NOMO-1 (cell line): ENCODE data around the gene SH3D21.

Experiments
- DNase-seq, 2 experiments: peaks; one replicate each; lab custom pipeline; 2025; ENCODE audit not compliant: unreplicated experiment in 2 of 2; lab: John Stamatoyannopoulos, UW

Gene SH3D21

DNA sequence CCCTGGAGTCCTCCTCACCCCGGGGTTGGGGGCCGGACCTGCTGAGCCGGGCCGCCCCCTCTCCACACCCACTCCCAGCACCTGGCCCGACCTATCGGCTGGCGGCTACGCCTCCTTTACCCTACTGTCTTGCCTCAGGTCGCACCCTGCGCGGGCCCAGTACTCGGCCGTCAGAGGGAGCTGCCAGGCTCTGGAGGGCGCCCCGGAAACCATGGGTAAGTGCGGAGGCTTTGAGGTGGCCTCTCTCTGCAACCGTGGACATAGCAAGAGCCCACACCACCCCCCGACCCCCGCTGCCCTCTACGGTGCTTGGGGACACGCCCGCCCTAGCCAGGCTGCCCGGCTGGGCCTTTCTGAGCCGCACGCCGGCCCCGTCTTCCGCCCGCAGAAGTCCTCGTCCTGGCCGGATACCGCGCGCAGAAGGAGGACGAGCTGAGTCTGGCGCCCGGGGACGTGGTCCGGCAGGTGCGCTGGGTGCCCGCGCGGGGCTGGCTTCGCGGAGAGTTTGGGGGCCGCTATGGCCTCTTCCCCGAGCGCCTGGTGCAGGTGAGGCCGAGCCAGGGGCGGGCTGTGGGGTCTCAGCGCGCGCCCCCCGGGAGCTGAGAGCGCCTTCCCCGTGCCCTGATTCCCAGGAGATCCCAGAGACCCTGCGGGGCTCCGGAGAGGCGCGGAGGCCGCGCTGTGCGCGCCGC lies at the start of gene SH3D21:
TSS of gene SH3D21 (plus strand) at position 159 of the 692 bp plus-strand sequence. CDS start at position 212, 53 bp downstream.
- DNase-seq = no peak

- DNase-seq = no peak
Observed at GRCh38 chr1:36256558-36257374, 49.4 kb upstream of the SH3D21 start.

GRCh38 chr1:36257375-36257767 lies 48.8 kb upstream of the SH3D21 start:
- DNase-seq = no peak

DNA sequence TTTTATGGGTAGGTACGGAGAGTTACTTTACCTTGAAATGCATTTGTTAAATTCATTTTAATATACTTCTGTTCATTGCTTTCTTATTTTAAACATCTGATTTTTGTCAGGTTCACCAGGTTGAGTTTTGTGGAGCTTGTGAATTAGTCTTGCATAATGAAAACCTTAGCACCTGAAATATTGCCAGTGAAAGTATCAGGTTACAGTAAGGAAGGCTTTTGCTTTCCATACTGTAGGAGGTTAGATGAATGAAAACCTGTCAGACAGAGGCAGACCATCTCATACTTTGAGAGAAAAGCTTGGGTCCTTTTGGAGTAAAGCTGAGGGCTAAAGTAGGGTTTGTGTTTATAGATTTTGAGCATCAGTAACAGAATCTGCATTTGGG lies 47.2 kb upstream of the SH3D21 start:
- no peak for DNase-seq

DNA sequence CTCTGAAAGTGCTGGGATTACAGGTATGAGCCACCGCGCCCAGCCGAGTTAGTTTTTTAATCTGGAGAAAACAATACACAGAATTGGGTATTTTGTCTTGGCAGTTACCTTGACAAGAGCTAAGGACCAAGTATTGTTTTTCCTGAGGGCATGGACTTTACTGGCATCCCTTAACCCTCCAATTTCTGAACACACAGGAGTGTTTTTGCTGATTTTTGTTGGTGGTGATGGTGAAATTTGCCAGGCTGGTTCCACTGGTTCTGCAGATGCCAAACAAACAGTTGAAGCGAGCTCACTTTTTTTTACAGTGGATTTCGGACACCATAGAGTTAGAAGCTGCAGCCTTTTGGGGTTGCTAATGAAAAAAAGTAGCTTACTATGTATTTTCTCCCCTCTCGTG lies 37.2 kb upstream of the SH3D21 start:
- DNase-seq = no peak

DNA sequence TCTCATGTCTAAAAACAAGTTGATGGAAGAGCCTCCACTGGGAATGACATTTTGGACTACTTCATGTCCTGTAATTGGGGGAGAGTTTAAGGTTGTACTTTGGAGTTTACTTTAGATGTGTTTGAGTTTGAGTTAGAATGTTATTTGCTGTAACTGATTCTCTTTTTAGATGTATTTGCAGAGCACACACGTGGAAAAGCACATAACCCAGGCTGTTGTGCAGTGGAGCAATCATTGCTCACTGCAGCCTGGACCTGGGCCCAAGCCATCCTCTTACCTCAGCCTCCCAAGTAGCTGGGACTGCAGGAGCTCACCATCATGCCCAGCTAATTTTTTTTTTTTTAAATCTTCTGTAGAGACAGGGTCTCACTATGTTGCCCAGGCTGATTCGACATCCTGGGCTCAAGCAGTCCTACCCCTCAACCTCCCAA lies 36.7 kb upstream of the SH3D21 start:
- DNase-seq = no peak

DNA sequence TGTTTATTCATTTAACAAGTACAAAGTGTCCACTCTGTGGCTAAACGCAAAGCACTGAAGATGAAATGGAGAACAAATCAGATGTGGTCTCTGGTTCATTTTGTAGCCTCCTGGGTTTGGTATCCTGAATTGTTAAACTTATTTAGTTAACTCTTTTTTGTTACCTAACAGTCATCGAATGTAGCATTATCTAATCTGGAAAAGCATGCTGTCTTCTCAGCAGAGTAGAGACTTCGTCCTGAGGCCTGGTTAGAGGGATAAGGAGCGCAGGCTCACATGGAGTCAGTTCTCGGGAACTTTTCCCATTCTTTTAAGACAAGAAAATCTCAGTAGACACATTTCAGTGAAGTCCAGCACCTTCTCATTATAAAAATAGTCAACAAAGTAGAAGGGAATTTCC lies 33.1 kb upstream of the SH3D21 start:
- no peak for DNase-seq

- no peak for DNase-seq
Observed at GRCh38 chr1:36274201-36274600, 32.0 kb upstream of the SH3D21 start.

DNA sequence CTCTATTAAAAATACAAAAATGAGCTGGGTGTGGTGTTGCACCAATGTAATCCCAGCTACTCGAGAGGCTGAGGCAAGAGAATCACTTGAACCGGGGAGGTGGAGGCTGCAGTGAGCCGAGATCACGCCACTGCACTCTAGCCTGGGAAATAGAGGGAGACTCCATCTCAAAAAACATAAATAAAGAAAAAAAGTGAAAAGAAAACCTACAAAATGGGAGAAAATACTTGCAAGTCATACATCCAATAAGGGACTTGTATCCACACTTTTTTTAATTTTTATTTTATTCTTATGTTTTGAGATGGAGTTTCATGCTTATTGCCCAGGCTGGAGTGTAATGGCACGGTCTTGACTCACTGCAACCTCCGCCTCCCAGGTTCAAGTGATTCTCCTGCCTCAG lies 29.5 kb upstream of the SH3D21 start:
- no peak for DNase-seq

DNA sequence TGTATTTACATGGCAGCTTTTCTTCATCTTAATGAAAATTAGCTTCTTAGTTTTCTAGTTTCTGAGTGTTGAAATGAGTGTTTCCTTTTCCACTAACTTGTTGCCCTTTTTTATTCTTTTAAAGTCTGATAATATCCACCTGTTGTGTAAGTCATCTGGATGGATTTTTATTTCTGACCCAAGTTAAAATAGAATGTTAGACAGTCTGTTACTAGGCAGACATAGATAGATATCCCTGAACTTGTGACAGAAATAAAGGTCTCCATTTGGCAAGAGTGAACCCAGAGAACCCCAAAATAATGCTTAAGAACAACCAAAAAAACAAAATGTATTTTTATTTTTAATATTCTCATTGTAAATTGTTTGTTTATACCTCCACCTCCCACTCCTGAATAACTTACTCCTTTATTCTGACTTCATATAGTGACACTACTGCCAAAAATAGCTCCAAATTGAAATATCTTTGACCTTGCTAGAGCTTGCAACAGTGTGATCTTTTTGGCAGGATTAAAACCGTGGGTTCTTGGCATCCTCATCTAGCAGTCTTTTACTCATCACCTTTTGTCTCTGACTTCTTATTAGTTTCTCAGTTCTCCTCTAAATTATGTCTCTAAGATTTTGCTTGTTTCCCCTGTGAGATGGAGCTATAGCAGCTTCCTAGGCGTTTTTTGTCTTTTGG lies 26.9 kb upstream of the SH3D21 start:
- DNase-seq = no peak

DNA sequence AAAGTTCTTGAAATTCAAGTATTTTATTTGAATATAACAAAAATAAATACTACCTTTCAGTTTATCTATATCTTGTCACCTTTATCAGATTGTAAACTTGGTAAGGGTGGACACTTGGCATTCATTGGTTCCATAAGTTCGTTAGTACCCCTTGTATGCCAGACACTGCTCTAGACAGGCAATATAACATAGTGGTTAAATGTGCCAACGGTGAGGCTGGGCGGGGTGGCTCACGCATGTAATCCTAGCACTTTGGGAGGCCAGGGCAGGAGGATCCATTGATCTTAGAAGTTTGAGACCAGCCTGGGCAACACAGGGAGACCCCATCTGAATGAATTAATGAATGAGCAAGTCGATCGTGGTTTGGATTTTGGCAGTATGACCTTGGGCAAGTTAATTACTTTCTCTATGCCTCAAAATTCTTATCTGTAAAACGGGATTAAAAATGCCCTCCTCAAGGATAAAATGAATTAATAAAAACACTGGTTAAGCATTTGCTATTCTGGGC lies 26.3 kb upstream of the SH3D21 start:
- DNase-seq = no peak

DNA sequence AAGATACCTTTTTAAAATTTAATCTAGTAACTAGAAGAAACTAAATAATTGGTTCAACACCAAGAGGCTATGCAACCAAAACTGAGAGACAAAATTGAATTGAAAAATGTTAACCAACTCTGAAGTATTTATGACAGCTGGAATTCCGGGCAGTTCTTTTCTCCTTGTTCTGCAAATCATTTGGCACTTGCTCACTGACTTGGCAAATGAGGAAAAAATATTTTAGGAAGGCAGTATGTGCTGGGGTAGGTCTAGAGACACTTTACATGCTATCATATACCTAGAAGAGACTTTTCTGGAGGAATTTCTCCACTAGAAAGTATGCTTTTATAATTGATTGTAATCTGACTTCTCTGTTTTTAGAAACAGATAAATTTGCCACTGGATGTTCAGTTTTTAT lies 22.1 kb upstream of the SH3D21 start:
- DNase-seq = no peak

GRCh38 chr1:36284517-36284916 lies 21.7 kb upstream of the SH3D21 start:
- no peak for DNase-seq

DNA sequence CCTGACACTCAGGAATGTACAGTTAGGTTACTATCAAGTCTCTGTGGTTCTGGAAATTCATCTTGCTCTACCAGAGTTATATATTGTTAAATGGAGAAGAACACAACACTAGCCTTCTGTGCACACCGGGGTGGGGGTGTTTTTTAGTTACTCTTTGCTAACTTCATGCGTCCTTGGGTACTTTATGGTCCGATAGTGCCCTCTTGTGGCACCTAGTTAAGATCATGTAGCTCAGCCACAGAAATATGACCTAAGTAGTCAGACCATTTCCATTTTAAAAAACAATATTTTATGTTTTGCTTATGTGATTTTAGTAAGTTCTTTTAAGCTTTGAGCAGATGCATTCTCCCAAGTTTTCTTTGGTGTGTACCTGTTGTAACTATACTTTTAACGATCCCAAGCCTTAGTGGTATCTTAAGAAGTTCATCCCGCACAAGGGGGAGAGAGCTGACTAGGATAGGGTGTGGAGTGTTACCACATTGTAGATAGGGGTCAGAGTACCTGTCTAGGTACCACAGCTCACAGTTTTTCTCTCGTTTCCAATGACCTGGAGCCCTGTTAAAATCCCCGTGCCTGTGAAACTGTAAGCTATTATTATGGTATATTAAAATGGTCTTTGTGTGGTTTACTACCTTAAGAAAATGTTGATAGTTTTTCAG lies 20.6 kb upstream of the SH3D21 start:
- peak; percentile 57 to 74 for DNase-seq

DNA sequence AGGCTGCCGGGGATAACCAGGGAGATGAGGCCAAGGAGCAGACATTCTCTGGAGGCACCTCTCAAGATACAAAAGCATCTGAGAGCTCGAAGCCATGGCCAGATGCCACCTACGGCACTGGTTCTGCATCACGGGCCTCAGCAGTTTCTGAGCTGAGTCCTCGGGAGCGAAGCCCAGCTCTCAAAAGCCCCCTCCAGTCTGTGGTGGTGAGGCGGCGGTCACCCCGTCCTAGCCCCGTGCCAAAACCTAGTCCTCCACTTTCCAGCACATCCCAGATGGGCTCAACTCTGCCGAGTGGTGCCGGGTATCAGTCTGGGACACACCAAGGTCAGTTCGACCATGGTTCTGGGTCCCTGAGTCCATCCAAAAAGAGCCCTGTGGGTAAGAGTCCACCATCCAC lies 19.4 kb upstream of the SH3D21 start:
- no peak for DNase-seq

DNA sequence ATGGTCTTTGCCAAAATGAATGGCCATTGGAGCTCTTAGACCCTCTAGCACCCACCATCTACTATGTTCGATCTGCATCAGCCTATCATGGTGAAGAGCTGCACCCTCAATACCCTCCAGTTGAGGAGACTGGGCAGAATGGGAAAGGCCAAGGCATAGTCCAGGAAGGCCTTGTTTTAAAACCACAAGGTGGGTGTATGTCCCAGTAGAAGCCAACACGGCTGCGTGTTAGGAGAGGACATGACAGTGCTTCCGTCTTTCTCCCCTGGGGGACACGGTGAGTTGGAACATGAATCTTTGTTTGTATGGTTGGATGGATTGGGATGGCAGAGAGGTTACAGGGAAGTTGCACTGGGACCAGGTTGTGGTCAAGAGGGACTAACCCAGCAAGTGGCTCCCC lies 18.6 kb upstream of the SH3D21 start:
- no peak for DNase-seq

- no peak for DNase-seq
Observed at GRCh38 chr1:36295390-36295789, 10.8 kb upstream of the SH3D21 start.

GRCh38 chr1:36297062-36297461 lies 9.1 kb upstream of the SH3D21 start:
- DNase-seq = no peak

DNA sequence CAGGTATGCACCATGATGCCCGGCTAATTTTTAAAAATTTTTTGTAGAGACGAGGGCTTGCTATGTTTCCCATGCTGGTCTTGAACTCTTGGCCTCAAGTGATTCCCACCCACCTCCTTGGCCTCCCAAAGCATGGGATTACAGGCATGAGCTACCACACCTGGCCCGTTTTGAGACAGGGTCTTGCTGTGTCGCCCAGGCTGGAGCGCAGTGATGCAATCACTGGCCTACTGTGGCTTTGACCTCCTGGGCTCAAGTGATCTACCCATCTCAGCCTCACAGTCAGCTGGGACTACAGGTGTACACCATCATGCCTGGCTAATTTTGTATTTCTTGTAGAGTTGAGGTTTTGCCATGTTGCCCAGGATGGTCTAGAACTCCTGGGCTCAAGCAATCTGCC lies 7.5 kb upstream of the SH3D21 start:
- DNase-seq = no peak

DNA sequence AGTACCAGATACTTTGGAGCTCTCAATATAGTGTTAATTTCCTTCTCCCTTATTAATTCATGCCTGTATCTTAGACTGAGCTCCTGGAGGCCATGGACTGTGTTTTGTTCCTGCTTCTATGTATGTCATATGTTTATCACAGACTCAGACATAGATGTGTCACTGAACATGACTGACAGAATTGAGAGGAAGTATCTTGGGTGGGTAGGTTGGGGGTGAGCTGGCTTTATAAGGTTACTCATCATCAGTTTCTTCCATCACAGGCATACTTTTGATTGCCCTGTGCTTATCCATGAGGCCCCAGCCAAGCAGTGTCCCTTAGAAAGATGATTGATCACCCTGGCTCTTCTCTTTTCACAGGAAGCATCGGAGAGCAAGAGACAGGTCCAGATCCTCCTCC lies 5.6 kb upstream of the SH3D21 start:
- no peak for DNase-seq

DNA sequence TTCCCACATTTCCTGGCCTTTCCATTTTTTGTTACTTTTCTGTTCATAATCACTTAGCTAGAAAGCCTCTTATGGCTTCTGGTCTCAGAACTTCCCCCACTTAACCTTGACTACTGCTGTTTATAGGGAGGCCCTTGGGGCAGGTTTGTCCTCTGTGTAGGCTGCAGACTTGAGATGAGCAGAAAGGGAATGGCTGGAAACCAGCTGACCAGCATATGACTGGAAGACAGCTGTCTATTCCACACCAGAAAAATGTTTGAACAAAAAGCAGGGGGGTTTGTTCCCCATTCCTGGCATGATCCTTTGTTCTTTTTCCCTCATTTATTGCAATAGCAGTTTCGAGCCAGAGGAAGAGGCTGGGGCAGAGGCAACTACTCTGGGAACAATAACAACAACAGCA lies 4.9 kb upstream of the SH3D21 start:
- no peak for DNase-seq
